Loucy (cell line): ENCODE results near the gene WNT5A.

Experiments
- H2AFZ ChIP-seq: fragments of 200-600 bp; sonication (generic); 2 replicates; pipeline ENCODE4 v1.6.0; 2016; ENCODE audit warnings: antibody characterized with exemption, mild to moderate bottlenecking, low read length, moderate library complexity
- H3F3A ChIP-seq: fragments of 200-600 bp; 2 replicates; pipeline ENCODE4 v1.6.0; 2016; ENCODE audit warnings: antibody characterized with exemption, low read depth, mild to moderate bottlenecking
- H3K27me3 ChIP-seq: fragments of 200-600 bp; sonication (generic); 2 replicates; pipeline ENCODE4 v1.6.1; 2014; ENCODE audit warnings: low read length, mild to moderate bottlenecking; ENCODE audit not compliant: insufficient read depth, poor library complexity, severe bottlenecking
- H3K36me3 ChIP-seq: fragments of 200-600 bp; sonication (generic); 2 replicates; pipeline ENCODE4 v1.6.1; 2016; ENCODE audit warnings: low read length; ENCODE audit not compliant: insufficient read depth
- H3K4me1 ChIP-seq: fragments of 200-600 bp; sonication (generic); 2 replicates; pipeline ENCODE4 v1.5.1; 2014; ENCODE audit warnings: low read length, mild to moderate bottlenecking; ENCODE audit not compliant: insufficient read depth, poor library complexity, severe bottlenecking
- H3K4me2 ChIP-seq: fragments of 200-600 bp; sonication (generic); 2 replicates; pipeline ENCODE4 v1.6.0; 2014; ENCODE audit warnings: antibody characterized with exemption, low read length, low read depth, mild to moderate bottlenecking; ENCODE audit not compliant: poor library complexity, severe bottlenecking
- H3K4me3 ChIP-seq: fragments of 200-600 bp; sonication (generic); 2 replicates; pipeline ENCODE4 v1.5.1; 2014; ENCODE audit warnings: low read length, mild to moderate bottlenecking, mixed read lengths; ENCODE audit not compliant: poor library complexity, severe bottlenecking
- H3K79me2 ChIP-seq: fragments of 200-600 bp; sonication (generic); 2 replicates; pipeline ENCODE4 v1.6.1; 2014; ENCODE audit warnings: low read length; ENCODE audit not compliant: insufficient read depth
- H3K9ac ChIP-seq: fragments of 200-600 bp; sonication (generic); 2 replicates; pipeline ENCODE4 v1.6.0; 2014; ENCODE audit warnings: mild to moderate bottlenecking, low read depth, low read length, moderate library complexity; ENCODE audit not compliant: poor library complexity, severe bottlenecking
- H3K9me2 ChIP-seq: fragments of 200-600 bp; sonication (generic); replicated peaks from 2 replicates; pipeline ENCODE4 v1.6.1; 2016; ENCODE audit warnings: low read depth, low read length, mixed read lengths
- H3K9me3 ChIP-seq: fragments of 200-600 bp; sonication (generic); 2 replicates; pipeline ENCODE4 v1.6.1; 2014; ENCODE audit warnings: mild to moderate bottlenecking, antibody characterized with exemption, low read length, low read depth; ENCODE audit not compliant: insufficient read depth
- H4K20me1 ChIP-seq: fragments of 200-600 bp; sonication (generic); 2 replicates; pipeline ENCODE4 v1.6.0; 2014; ENCODE audit warnings: antibody characterized with exemption, low read length, mild to moderate bottlenecking; ENCODE audit not compliant: insufficient read depth, poor library complexity, severe bottlenecking
- CTCF ChIP-seq: fragments of 200-600 bp; sonication (generic); conservative IDR thresholded peaks from 2 replicates; pipeline ENCODE4 v1.5.1; 2014; ENCODE audit warnings: mild to moderate bottlenecking, antibody characterized with exemption, low read length
- EZH2phosphoT487 ChIP-seq: fragments of 200-600 bp; IDR thresholded peaks from 2 replicates; pipeline ENCODE4 v1.6.1; 2018; ENCODE audit warnings: antibody characterized with exemption, mild to moderate bottlenecking, moderate library complexity, borderline replicate concordance

WNT5A gene

GRCh38 chr3:55480911-55481743 is 6.0 kb downstream of the WNT5A start:
- no peak overlapping the region for H3K4me3 ChIP-seq
- TF ChIP-seq EZH2phosphoT487 (no peak), CTCF (no peak)
- no peaks in the 10 kb centered on the region for H3F3A ChIP-seq
- H2AFZ ChIP-seq, result no peak overlapping the region
- H3K9ac ChIP-seq, result no peak overlapping the region
- no peaks in the 10 kb centered on the region for H3K9me3 ChIP-seq
- H3K4me1 ChIP-seq, result no peaks in the 10 kb centered on the region
- peaks cover 42% of the 10 kb centered on the region for H3K79me2 ChIP-seq
- H3K9me2 ChIP-seq, result no peaks in the 10 kb centered on the region
- no peaks in the 10 kb centered on the region for H3K36me3 ChIP-seq
- no peaks in the 10 kb centered on the region for H4K20me1 ChIP-seq
- peaks cover 2% of the 10 kb centered on the region for H3K27me3 ChIP-seq
- H3K4me2 ChIP-seq, result no peak overlapping the region

- no peaks in the 10 kb centered on the region for H3F3A ChIP-seq
- H4K20me1 ChIP-seq, result no peaks in the 10 kb centered on the region
- no peaks in the 10 kb centered on the region for H3K9me2 ChIP-seq
- H3K9me3 ChIP-seq, result no peaks in the 10 kb centered on the region
- H3K4me3 ChIP-seq, result no peak overlapping the region
- H3K36me3 ChIP-seq, result no peaks in the 10 kb centered on the region
- H3K4me1 ChIP-seq, result no peaks in the 10 kb centered on the region
- no peak overlapping the region for H2AFZ ChIP-seq
- H3K9ac ChIP-seq, result no peak overlapping the region
- peaks cover 9% of the 10 kb centered on the region for H3K79me2 ChIP-seq
- TF ChIP-seq EZH2phosphoT487 (no peak), CTCF (no peak)
- no peaks in the 10 kb centered on the region for H3K27me3 ChIP-seq
- H3K4me2 ChIP-seq, result no peak overlapping the region
Observed at GRCh38 chr3:55477306-55478303, 9.5 kb downstream of the WNT5A start.

GRCh38 chr3:55476515-55476914 is 10.6 kb downstream of the WNT5A start:
- Histone ChIP-seq H3K79me2 (no peaks in the 10 kb centered on the region; the same call in 1 of the 2 replicates), H3K4me3 (no peak overlapping the region), H2AFZ (no peak overlapping the region), H3K9me3 (no peaks in the 10 kb centered on the region), H3K4me2 (no peak overlapping the region), H3F3A (no peaks in the 10 kb centered on the region), H3K36me3 (no peaks in the 10 kb centered on the region), H3K9ac (no peak overlapping the region), H3K4me1 (no peaks in the 10 kb centered on the region), H3K9me2 (no peaks in the 10 kb centered on the region), H4K20me1 (no peaks in the 10 kb centered on the region), H3K27me3 (no peaks in the 10 kb centered on the region)
- TF ChIP-seq EZH2phosphoT487 (no peak), CTCF (no peak)
